ENCODE measurements around the gene EFCAB6.

The EFCAB6 gene

GRCh38 chr22:43550672-43551071 lies 261.4 kb downstream of the EFCAB6 start:
- no peak for DNase-seq (ENCODE audit: low spot score)

GRCh38 chr22:43550024-43550620 lies 262.0 kb downstream of the EFCAB6 start:
- no peak for DNase-seq (ENCODE audit: low spot score)

- DNase-seq (ENCODE audit: low spot score), result no peak
Measured at GRCh38 chr22:43546186-43546585, 265.9 kb downstream of the EFCAB6 start.

- DNase-seq (ENCODE audit: low spot score), result no peak
Measured at GRCh38 chr22:43544289-43544673, 267.8 kb downstream of the EFCAB6 start.

- DNase-seq (ENCODE audit: low spot score), result no peak
Measured at GRCh38 chr22:43543522-43544288, 268.4 kb downstream of the EFCAB6 start.

- DNase-seq (ENCODE audit: low spot score), result no peak
Measured at GRCh38 chr22:43542681-43543521, 269.2 kb downstream of the EFCAB6 start.

GRCh38 chr22:43541462-43542407 lies 270.4 kb downstream of the EFCAB6 start:
- DNase-seq (ENCODE audit: low spot score), result no peak

GRCh38 chr22:43541022-43541421 lies 271.1 kb downstream of the EFCAB6 start:
- DNase-seq (ENCODE audit: low spot score), result no peak

- DNase-seq (ENCODE audit: low spot score), result no peak
Measured at GRCh38 chr22:43540529-43540923, 271.6 kb downstream of the EFCAB6 start.

GRCh38 chr22:43539572-43540528 lies 272.3 kb downstream of the EFCAB6 start:
- no peak for DNase-seq (ENCODE audit: low spot score)

- DNase-seq (ENCODE audit: low spot score), result peak; percentile 35
Measured at GRCh38 chr22:43537019-43537585, 275.0 kb downstream of the EFCAB6 start.

- DNase-seq (ENCODE audit: low spot score), result no peak
Measured at GRCh38 chr22:43535741-43536140, 276.4 kb downstream of the EFCAB6 start.

GRCh38 chr22:43535336-43535735 lies 276.8 kb downstream of the EFCAB6 start:
- DNase-seq (ENCODE audit: low spot score), result no peak

GRCh38 chr22:43534916-43535315 lies 277.2 kb downstream of the EFCAB6 start:
- no peak for DNase-seq (ENCODE audit: low spot score)

- DNase-seq (ENCODE audit: low spot score), result no peak
Measured at GRCh38 chr22:43533656-43534428, 278.3 kb downstream of the EFCAB6 start.

- no peak for DNase-seq (ENCODE audit: low spot score)
Measured at GRCh38 chr22:43533156-43533530, 279.0 kb downstream of the EFCAB6 start.

GRCh38 chr22:43532301-43533155 lies 279.6 kb downstream of the EFCAB6 start:
- no peak for DNase-seq (ENCODE audit: low spot score)

- DNase-seq (ENCODE audit: low spot score), result no peak
Measured at GRCh38 chr22:43531651-43532050, 280.5 kb downstream of the EFCAB6 start.
